CD4-positive, alpha-beta T cell treated with Interleukin-17A for 4 hours (primary cell): ENCODE data around the gene NELFA.
A peak's percentile ranks its signal among the peaks of the same experiment; 100 is the strongest.
"Not testable (repeated sequence)": the region's sequence is repeated elsewhere in the genome, so short reads cannot be mapped to it uniquely, and the experiment has no call there.

Source experiments
- DNase-seq: peaks from one replicate; pipeline ENCODE4 v3.0.0-alpha.2; 2020; ENCODE audit warnings: mixed read lengths

NELFA gene

DNA sequence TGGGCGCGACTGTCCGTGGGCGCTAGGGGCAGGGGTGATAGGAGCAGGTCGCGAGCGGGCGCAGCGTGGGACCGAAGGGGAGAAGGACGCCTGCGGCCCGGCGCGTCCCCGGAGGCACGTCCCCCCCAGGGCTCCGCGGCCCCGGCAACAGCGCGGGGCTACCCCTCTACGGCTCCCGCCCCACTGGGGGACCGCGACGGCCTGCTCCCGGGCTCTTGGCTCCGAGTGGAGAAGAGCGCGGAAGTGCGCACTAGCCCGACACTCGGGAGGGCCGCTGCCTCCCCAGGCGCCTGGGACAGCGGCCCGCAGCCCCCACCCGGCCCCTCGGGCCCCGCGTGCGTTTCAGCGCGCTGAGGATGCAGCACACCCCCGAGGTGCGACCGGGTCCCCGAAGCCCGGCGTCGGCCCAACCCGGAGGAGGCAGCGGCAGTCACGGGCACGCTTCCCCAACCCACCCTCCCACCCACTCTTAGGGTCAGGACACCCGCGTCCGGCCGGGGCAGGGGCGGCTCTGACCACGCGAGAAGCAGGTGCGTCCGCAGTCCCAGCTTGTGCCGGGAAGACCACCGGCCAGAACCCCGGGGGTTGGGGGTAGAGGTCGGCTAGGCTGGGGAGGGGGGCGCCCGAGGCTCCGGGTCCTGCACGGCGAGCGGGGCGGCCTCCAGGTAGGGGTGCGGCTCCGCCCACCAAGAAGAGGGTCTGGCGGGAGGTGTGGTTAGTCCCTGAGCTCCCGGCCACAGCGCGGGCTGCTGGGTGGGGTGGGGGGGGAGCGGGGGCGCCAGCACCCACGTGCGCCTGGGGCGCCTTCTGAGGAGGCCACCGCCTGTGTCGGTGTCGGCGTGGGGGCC, 31.8 kb upstream of the NELFA start:
- DNase-seq = no peak

DNA sequence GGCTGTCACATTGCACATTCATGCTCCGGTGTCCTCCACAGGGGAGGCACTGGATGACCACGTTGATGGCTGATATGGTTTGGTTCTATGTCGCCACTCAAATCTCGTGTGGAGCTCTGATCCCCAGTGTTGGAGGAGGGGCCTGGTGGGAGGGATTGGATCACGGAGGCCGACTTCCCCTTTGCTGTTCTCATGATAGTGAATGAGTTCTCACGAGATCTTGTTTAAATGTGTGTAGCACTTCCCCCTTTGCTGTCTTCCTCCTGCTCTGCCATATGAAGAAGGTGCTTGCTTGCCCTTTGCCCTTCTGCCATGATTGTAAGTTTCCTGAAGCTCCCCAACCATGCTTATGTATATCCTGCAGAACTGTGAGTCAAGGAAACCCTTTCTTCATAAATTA, 28.1 kb upstream of the NELFA start:
- DNase-seq = no peak

DNA sequence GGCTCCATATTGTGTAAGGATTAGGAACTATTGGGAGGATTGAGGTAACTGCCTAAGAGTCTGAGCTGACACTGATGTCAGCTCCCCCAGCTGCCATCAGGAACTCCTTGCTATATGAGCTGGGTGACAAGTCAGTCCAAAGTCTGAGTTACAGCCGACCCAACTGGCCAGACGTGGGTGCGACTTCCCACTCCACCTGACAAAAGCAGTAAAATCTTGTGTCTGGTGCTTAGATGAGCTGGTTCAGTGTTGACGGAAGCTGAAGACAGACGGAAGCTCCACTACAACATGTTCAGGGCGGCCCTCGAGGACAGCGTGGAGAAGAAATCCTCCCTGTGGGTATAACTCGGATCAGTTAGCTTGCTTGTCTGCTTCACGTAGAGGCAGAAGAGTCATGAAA, 27.6 kb upstream of the NELFA start:
- no peak for DNase-seq

DNA sequence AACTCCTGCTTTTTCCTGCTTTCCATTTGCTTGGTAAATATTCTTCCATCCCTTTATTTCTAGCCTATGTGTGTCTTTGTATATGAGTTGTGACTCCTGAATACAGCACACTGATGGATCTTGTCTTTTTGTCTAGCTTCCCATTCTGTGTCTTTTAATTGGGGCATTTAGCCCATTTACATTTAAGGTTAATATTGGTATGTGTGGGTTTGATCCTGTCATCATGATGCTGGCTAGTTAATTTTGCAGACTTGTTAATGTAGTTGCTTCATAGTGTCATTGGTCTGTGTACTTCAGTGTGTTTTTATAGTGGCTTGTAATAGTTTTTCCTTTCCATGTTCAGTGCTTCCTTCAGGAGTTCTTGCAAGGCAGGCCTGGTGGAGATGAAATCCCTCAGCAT, 22.4 kb upstream of the NELFA start:
- not testable (repeated sequence) for DNase-seq

DNA sequence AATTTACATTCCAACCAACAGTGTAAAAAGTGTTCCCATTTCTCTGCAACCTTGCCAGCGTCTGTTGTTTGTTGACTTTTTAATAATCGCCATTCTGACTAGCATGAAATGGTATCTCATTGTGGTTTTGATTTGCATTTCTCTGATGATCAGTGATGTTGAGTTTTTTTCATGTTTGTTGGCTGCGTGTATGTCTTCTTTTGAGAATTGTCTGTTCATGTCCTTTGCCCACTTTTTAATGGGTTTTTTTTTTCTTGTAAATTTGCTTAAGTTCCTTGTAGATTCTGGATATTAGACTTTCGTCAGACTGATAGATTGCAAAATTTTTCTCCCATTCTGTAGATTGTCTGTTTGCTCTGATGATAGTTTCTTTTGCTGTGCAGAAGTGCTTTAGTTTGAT, 18.3 kb upstream of the NELFA start:
- DNase-seq = not testable (repeated sequence)

DNA sequence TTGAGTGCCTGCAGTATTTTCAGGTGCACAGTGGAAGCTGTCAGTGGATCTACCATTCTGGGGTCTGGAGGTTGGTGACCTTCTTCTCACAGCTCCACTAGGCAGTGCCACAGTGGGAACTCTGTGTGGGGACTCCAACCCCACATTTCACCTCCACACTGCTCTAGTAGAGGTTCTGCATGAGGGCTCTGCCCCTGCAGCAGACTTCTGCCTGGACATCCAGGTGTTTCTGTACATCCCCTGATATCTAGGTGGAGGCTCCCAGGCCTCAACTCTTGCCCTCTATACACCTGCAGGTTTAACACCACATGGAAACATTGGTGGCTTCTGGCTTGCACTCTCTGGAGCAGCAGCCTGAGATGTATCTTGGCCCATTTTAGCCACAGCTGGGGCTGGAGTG, 17.0 kb upstream of the NELFA start:
- DNase-seq = no peak

DNA sequence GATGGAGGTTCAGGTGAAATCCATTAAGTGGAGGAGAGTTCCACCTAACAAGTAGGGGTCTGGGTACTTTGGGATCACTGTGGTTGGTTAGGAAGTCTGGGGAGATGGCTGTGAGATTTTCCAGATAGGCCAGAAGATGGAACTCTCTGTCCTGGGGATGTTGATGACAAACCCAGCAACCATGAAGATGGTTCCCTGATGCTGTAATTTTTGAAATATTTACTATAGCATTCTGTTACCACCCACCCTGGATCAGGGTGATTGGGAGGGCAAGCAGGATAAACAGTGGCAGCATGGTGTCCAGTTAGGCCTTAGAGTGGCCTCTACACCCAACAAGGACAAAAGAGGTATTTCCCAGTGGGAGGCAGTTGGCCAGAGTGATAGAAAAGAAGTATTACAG, 15.9 kb upstream of the NELFA start:
- no peak for DNase-seq

DNA sequence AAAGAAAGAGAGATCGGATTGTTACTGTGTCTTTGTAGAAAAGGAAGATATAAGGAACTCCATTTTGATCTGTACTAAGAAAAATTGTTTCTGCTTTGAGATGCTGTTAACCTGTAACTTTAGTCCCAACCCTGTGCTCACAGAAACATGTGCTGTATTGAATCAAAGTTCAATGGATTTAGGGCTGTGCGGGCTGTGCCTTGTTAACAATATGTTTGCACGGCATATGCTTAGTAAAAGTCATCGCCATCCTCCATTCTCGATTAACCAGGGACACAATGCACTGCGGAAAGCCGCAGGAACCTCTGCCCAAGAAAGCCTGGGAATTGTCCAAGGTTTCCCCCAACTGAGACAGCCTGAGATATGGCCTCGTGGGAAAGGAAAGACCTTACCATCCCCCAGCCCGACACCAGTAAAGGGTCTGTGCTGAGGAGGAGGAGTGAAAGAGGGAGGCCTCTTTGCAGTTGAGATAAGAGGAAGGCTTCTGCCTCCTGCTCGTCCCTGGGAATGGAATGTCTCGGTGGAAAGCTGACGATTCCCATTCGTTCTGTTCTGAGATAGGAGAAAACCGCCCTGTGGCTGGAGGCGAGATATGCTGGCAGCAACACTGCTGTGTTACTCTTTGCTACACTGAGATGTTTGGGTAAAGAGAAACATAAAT, 12.7 kb upstream of the NELFA start:
- not testable (repeated sequence) for DNase-seq

DNA sequence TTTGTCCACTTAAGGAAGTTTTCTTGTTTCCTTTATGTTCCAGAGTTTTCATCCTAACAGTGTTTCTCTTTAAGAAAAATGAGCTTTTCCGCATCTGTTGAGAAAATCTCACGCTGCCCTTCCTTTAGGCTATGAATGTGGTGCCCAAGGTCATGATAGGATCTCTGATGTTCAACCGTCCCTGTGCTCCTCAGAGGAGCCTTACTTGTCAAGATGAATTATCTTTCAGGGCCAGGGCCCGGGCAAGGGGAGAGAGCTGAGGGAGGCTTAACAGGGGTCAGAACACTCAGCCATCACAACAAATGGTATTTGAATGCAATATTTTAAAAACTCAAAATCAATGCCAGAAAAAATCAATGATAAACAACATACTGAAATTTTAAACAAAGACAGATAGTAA, 6.2 kb upstream of the NELFA start:
- no peak for DNase-seq

DNA sequence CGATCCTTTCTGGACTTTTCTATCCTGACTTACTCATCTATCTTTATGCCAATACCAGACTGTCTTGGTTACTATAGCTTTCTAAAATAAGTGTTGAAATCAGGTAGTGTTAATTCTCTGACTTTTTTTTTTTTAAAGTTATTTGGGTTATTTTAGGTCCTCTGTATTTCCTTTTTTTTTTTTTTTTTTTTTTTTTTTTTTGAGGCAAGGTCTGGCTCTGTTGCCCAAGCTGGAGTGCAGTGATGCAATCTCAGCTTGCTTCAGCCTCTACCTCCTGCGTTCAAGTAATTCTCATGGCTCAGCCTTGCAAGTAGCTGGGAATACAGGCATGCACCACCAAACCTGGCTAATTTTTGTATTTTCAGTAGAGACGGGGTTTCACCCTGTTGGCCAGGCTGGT, 2.8 kb upstream of the NELFA start:
- no peak for DNase-seq

DNA sequence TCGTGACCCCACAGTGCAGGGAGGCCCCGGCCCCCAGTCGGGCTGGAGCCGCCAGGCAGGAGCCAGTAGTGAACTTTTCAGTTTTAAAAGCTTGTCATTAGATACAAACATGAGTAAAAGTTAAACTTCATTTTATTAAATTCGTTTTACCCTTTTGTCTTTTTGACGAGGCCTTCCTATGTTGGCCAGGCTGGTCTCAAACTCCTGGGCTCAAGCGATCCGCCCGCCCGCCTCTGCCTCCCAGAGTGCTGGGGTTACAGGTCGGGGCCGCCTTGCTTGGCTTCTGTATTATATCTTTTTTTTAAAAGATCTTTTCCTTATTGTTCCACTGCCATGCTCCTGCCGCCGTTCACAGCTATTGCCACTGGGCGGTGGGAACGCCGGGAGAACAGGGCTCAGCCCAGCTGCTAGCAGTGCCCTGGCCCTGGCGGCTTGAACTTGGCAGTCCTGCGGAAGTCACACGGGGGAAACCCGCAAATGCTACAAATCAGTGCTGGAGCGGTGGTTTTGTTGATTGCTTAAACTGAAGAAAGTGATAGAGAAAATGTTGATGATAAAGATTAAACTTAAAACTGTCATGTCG, 968 bp upstream of the NELFA start:
- DNase-seq = peak; percentile 59

DNA sequence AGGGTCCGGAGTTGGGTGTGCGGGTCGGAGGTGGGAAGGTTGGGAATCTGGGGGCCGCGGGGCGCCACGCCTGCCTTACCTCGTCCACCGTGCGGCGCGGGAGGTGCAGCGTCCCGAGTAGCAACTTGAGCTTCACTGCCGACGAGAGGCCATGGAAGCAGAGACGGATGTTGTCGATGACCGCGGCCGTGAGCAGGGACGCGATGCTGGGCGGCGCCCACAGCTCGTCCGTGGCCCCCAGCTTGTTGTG, 178 bp downstream of the NELFA start:
- no peak for DNase-seq

DNA sequence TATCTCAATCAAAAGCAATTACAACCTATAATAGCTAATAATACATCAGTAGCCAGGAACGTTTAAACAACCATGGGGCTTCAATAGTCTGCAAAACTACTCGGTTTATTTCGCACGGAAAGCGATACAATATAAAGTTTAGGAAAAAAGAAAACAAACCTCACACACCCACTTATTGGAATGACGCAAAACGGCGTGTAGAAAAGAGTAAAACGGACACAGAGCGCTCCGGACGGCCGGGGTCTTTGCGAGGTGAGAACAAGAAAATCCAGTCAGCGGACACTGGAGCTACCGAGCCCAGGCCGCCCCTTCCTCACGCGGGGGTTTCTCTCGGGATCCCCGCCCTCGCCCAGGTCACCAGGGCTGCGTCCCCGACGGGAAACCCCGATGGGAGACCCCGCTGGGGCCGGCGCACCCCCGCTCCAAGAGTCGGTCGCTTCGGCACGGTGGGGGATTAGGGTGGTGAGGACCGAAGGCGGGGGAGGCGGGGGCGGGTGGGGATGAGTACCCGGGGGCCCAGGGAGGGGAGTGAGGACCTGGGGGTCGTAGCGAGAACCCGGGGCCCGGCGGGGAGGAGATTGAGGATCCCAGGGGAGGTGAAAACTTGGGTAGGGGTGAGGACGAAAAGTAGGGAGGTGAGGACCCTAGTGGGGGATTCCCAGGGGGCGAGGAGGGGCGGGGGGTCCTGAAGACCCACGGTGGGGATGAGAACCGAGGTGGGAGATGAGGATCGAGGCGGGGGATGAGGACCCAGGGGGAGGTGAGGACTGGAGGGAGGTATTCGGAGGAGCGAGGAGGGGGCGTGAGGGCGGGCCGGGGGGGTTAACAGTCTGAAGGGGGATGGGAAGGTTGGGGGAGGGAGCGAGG, 737 bp downstream of the NELFA start:
- no peak for DNase-seq

DNA sequence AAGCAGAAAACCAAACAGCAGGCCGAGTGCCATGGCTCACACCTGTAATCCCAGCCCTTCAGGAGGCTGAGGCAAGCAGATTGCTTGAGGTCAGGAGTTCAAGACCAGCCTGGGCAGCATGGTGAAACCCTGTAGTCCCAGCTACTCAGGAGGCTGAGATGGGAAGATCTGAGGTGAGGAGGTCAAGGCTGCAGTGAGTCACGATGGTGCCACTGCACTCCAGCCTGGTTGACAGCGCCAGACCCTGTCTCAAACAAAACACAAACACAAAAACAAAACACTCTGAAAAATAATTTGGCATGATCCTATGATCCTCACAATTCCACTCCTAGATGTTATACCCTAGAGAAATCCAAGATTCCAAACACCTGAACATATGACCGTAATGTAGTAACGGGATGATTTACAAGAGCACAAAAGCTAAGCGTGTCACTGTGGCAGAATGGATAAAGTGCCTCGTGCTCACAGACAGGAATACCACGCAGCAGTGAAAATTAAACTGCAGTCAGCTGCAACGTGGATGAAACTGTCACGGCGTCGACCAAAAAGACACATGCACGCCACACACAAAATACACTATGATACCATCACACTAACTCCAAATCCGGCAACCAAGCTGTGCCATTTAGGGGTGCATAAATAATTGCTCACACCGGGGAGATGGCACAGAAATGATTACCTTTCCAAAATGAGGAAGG, 1.7 kb downstream of the NELFA start:
- no peak for DNase-seq

DNA sequence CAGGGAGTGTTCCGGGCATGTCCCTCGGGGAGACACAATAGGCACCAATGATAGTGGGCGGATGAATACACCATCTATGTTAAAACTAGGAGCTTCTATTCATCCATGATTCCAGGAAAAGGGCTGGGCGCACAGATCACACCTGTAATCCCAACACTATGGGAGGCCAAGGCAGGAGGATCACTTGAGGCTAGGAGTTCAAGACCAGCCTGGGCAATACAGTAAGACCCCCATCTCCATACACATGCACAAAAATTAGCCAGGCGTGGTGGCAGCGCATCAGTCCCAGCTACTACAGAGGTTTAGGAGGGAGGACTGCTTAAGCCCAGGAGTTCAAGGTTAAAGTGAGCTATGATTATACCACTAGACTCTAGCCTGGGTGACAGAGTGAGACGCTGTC, 2.4 kb downstream of the NELFA start:
- no peak for DNase-seq

DNA sequence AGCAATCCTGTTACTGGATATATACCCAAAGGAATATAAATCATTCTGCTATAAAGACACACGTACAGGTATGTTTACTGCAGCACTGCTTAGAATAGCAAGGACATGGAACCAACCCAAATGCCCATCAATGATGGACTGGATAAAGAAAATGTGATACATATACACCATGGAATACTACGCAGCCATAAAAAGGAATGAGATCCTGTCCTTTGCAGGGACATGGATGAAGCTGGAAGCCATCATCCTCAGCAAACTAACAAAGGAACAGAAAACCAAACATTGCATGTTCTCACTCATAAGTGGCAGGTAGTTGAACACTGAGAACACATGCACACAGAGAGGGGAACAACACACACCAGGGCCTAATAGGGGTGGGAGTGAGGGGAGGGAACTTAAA, 5.4 kb downstream of the NELFA start:
- not testable (repeated sequence) for DNase-seq

DNA sequence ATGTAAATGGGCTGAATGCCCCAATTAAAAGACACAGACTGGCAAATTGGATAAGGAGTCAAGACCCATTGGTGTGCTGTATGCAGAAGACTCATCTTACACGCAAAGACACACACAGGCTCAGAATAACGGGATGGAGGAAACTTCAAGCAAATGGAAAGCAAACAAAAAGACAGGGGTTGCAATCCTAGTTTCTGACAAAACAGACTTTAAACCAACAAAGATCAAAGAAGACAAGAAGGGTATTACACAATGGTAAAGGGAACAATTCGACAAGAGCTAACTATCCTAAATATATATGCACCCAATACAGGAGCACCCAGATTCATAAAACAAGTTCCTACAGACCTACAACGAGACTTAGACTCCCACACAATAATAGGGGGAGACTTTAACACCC, 9.5 kb downstream of the NELFA start:
- DNase-seq = not testable (repeated sequence)

DNA sequence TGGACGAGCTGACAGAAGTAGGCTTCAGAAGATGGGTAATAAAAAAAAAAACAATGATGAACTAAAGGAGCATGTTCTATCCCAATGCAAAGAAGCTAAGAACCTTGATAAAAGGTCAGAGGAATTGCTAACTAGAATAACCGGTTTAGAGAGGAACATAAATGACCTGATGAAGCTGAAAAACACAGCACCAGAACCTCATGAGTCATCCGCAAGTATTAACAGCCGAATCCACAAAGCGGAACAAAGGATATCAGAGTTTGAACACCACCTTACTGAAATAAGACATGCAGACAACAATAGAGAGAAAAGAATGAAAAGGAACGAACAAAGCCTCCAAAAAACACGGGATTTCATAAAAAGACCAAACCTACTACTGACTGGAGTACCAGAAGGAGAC, 10.5 kb downstream of the NELFA start:
- no peak for DNase-seq

DNA sequence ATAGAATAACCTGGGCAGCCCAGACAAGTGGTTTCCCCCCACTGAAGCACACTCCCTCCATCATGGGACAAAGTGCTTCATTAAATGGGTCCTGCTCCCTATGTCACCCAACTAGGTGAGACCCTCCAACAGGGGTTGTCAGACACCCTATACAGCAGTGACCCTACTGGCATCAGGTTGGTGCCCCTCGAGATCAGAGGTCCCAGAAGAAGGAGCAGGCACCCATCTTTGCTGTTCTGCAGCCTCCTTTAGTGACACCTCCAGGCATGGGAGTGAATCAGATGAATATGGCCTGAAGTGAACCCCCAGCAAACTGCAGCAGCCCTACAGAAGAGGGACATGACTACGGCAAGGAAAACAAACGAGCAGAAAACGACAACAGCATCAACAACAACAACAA, 11.1 kb downstream of the NELFA start:
- no peak for DNase-seq

DNA sequence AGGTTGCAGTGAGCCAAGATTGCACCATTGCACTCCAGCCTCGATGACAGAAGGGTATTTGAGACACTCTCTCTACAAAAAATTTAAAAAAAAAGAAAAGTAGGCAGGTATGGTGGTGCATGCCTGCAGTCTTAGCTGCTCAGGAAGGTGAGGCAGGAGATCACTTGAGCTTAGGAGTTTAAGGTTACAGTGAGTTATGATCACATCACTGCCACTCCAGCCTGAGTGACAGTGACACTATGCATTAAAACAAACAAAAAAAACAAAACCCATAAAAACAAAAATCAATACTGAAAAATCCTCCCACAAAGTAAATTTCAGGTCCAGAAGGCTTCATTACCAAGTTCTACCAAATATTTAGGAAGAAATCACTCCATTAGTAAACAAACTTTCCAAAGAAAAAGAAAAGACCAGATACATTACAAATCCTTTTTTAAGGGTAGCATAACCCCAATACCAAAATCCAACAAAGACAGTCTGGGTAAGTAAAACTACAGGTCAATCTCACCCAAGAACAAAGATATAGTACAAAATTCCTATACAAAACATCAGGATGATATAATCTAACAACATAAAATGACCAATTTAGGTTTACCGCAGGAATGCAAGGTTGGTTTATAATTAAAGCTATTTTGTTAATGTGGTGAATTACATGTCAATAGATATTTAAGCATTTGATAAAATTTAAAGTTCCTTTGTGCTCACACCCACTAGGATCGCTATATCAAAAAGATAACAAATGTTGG, 11.7 kb downstream of the NELFA start:
- no peak for DNase-seq

DNA sequence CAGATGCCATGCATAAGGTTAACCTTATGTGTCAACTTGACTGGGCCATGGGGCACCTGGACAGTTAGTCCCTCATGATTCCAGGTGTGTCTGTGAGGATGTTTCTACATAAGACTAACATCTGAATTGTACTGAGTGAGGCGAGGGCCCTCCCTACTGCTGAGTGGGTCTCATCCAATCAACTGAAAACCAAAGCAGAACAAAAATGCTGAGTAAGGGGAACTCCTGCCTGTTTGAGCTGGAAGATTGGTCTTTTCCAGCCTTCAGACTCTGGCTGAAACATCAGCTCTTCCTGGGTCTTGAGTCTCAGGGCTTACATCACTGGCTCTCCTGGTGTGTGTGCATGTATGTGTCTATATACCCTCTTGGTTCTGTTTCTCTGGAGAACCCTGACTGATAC, 13.8 kb downstream of the NELFA start:
- DNase-seq = no peak
